NCI-H446 (cell line): ENCODE measurements around the gene HOXD8.

Experiments used
- DNase-seq, 2 experiments: peaks; one replicate each; lab custom pipeline; 2025; lab: John Stamatoyannopoulos, UW

HOXD8 gene

DNA sequence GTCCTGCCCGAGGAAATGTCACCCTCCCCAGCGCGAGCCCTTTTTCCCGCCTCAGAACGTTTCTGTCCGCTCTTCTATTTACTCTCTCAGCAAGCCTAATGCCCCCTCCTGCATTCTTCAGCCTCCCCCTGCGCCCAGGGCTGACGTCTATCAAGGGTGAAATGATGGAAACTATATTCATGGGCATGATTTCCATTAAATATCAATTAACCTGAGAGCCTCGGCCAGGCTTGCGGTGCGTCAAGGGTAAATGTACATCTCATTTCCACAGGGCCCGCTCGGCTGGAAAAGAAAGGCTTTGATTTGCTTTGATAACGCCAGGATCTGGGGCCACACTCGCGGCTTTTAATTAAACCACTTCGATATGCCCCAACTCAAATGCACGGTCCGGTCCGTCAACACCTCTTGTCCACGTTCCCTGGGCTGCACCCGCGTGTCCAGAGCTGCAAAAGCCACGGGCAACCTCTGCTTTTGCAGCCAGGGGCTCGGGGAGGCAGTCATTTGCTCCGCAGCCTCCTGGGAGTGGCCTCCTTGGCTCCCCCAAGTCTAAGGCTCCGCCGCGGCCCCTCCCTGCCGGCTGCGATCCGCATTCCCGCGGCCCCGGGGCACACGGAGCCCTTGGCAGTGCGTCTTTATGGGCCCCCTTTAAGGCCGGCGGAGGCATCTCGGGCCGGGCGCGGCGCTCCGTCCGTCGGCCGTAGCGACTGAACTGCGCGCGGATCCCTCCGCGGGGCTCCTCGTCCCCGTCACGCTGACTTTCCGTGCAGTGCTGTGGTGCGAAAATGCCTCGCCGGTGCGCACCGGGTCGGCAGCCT, at the start of gene HOXD8:
HOXD8 (plus strand) TSS at position 724 of the 815 bp plus-strand sequence. CDS start 662 bp downstream, outside the sequence.
- DNase-seq: peak in 1 of 2 experiments; percentile 77

DNA sequence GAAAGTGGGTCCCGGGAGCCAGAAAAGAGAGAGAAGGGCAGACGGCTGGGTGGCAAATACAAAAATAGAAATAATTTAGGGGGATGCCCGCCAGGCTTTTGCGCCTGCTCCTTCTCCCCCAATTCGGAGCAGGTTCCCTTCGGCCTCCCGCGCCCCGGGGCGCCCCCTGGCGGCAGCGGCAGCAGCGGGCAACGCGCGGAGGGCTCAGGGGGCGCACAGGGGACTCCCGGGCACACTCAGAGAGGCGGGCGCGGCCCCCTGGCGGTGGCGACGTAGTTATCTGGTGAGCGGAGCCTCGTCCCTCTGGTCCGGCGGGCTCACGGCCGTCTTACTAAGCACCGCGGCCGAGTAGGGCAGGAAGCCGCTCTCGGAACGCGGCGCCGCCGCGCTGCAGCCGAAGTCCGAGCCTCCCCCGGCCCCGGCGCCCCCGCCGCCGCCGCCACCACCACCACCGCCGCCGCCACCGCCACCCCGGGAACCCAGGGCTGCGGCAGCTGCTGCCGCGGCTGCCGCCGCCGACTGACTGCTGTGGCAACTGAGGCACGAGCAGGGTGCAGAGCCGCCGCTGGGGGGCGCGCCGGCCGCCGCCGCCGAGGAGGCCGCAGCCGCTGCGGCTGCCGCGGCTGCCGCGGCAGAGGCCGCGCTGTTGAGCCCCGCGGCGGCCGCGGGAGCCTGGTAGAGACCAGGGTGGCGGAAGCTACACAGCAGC, 49.5 kb upstream of the HOXD8 start:
- peak in 1 of 2 experiments; percentile 64 for DNase-seq

DNA sequence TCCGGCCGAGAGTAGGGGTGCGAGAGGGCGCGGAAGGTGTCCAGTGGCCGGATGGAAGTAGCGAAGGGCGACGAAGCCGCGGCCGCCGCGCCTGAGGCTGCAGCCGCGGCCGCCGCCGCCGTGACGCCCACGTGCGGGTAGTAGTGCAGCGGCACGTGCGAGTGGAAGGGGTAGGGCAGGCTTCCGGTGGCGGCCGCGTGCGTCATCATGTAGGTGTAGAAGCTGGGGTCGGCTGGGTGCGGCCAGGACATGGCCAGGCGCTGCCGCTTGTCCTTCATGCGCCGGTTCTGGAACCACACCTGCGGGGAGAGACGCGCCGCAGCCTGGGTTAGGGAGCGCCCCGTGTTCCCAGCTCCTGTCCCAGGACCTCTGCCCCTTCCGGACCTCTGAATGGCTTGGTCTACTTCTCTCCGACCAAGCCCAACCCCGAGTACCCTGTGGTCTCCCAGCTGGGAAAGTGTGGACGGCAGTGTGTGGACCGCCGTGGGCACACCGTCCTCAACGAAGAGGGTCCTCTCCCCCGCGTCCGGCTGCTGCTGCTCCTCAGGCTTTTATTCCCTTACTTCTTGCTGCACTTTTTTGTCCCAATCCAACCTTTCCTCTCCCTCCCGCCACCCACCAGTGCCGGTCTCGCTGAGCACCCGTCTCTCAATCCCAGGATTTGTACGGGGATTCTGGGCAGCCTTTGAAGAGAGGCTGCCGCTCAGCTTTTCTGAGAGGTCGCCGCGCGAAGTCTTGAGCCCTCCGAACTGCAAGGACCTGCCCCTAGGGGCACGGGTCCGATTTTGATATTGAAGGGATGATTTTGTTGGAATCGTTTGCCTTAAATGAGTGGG, 48.7 kb upstream of the HOXD8 start:
- no peak for DNase-seq

DNA sequence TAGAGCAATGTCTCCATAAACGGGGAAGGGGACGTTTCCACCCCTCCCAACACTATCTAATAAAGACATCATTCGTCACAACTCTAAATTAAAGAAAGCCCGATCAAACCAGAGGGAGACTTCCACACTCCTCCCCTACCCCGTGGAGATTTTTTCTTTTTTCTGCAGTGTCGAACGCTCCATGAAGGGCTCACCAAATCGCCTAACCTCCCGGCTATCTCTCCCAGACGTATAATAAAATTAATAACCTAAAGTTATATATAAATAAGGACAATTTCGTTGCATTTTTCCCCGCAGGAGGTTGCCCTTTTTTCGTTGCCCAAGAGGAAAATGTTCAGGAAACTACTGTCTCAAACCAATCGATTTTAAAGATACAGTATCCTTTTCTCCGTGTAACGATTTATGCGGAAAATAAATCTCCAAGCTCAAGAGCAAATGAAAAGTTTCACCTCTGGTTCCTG, 48.1 kb upstream of the HOXD8 start:
- DNase-seq: no peak

DNA sequence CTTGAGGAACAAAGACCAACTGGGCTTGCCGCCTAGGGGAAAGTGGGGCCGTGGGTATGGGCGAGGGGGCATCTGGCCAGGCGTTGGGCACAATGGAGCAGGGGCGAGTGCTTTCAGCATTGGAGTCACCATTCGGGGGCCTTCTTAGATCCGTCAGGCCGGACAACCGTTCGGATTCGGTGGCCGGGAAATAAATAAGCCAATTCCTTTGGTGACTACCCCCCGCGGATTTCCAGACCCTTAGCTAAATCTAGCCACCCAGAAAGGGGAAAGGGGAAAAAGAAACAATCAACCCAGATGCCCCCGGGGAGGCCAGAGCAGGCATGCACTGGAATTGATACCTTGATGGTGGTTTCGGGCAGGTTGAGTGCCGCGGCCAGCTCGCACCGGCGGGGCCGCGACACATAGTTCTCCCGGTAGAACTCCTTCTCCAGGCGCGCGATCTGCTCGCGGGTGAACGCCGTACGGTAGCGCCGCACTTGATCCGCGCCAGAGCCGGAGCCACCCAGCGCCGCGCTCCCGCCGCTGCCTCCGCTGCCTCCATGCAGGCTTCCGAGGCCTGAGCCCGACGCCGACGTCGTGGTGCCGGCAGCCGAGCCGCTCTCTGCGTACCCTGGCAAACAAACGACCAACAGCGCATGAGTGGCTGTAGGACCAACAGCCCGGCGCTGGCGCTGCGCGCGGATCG, 47.5 kb upstream of the HOXD8 start:
- DNase-seq: no peak

DNA sequence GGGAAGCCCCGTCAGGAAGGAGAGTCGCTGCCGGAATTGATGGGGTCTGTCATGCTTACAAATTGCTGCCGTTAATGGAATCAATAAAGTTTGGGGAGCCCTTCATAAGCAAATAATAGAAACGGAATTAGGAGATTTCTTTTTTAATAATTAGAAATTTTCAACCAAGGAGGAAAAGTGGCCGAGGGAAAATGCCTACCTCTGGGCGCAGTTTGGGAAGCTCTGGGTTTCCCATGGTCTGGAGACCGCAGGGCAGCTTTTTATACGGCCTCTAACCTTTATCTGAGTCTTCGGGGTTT, 47.0 kb upstream of the HOXD8 start:
- no peak for DNase-seq

DNA sequence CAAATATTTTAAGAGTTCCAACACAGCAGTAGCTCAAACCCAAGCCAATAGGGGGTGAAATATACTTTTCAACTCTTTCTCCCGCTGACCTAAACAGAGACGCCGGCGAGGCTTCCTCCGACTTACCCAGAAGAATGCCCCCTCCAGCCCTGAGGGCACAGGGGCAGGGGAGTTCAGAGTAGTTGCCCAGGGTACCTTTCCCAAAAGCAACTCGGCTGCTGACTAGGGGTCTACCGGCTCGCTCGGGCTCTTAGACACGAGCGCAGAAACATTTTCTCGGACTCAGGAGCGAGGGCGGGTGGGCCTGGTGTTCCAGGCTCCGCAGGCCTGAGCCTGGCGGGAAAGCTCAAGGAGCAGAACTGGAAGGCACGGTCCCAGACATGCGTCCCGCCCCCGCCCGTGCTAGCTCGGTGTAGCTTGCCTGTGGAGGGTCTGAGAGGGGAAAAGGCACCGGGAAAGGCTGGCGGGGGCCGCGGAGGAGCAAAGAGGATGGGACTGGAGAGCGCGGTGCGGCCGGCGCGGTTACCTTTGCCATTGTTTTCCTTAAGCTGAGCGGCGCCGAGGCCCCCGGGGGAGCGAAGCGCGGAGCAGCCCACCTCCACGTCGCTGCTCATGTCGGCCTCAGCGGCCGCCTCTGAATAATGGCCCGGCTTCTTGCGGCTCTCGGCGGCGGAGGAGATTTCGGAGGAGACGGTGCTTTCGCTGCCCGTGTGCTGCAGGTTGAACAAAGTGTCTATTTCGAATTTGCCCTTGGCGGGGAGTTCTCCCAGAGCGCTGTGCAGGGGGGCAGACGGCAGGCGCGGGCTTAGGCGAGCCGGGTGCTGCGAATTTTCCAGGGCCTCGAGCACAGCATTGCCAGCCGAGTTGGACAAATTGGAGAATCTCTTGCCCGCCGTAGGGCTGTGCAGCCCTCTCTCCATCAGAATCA, 46.4 kb upstream of the HOXD8 start:
- no peak for DNase-seq

DNA sequence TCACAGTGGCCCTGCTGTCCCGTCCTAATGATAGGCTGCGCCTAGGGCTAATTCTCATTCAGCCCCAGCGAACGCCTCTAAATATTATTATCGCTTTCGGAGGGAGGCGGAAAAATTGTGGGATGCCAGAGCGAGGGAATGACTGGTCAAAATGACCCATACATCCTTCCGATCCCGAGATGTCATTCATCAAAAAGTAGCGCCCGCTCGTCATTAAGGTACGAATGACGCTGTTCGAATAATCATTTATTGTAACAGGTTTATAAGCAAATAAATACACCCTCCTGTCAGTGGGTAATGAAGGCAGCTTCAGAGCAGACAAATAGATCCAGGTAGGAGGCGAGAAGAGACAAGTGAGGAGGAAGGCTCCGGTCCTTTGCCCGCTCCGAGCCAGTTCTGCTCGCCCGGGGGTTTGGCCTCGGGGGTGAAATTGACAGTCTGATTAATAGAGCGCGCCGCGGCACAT, 45.7 kb upstream of the HOXD8 start, which contains the start of gene EVX2:
EVX2 (minus strand) TSS at position 167 of the 466 bp plus-strand sequence. CDS start 186 bp downstream, outside the sequence.
- no peak for DNase-seq

DNA sequence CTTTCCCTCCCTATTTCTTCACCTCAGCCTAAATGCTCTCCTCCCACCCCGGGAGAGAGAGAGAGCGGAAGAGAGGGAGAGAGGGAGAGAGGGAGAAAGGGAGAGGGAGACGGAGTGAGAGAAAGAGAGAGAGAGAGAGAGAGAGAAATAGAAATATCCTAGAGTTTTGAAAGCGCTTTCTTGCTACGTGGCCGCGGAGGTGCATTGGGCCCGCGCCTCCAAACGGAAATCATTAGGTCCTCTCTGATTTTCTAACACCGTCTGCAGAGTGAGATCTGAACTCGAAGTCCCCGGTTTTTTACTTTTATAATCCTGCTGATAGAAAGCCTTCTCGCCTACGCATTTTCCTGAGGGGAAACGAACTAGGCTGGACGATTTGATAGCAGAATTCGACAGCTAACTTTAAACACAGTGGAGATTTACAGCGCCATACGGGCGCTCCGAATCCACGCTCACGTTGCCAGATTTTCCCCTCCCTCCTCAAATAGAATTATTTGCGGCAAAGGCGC, 44.8 kb upstream of the HOXD8 start:
- DNase-seq: no peak

DNA sequence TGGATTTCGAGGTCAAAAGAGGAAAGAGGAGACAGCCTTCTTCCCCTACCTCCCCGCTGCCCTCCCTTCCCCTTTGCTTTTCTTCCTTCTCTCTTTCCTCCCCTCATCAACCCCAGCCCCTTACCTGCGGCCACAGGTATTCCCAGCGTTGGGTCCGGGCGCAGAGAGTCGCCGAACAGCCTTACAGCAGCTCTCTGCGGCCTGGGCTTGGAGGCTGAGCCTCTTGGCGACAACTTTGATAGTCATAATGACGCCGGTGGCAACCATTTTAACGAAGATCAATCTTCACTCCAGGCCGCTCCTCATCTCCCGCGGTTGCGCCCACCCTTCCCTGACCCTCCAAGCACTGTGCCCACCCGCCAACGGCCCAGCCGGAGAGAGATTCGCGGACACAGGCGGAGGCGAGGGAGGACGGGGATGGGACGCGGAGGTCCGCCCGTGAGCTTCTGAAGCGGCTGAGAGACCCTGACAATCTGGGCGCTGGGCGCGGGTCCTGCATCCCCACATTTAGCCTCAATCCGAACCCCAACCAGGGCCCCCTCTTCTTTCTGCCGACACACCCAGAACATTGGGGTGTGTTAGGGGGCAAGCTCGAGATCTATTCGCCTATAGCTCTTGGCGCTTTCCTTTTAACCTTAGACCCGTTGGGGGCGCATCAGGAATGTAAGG, 44.3 kb upstream of the HOXD8 start:
- no peak for DNase-seq

DNA sequence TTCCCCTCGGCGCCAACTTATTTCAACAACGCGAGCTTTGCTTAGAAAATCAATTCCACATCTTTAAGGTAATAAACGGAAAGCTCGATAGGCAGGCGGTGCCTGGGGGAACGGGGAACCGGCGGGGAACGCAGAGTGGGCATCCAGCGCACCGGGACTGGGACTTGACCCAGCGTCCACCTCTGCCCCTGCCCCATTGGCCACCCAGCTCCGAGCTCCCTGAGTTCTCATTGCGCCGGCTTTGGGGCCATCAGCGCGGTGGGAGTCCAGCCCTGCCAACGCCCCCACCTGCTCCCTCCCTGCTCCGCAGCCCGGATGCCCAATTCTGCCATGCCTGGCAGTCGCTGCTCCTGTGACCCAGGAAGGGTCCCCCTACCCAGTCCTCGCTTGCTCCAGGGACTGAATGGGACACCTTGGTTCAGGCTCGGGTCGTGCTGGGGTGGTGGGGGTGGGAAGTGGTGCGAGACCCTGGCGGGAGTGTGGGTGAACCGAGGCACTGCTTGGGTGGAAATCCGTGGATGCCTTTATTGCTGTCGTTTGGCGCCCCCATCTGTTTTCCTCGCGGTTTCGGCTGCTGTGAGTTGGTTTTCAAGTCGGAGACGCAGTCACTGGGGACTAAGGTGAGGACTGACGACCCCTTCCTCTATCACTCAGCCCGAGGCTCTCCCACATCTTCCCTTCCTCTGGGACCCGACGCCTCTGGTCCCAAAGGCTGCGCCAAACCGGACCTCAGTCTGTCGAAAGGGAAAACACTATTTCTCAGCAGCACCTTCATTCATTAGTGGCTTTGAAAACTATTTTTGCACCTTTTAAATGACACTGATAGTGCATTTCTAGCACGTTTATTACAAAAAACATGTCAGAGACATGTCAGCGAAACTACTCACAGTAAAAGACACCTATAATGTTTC, 43.4 kb upstream of the HOXD8 start:
- peak in 1 of 2 experiments; percentile 31 for DNase-seq

DNA sequence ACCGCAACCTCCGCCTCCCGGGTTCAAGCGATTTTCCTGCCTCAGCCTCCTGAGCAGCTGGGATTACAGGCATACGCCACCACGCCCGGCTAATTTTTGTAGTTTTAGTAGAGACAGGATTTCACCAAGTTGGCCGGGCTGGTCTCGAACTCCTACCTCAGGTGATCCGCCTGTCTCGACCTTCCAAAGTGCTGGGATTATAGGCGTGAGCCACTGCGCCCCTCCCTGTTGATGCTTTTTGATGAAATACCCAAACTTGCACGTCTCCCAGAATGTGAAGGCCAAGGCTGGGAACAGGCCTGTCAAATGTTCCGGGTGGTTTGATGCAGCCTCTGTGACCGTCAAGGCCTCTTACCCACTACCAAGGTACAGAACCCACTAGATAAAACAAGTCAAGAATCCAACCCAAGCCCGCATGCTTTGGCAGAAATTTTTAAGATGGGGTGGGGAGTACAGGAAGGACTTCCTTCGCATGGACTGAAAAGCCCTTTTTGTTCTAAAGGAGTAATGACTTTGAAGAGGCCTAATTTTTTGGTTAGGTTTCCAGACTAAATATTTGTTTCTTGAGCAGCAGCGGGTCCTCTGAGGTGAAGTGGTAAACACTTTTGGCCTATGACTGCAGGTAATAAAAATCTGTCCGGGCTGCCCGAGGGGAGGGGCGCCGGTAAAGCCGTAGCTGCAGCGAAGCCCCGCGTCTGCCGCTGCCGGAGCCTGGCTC, 42.0 kb upstream of the HOXD8 start:
- DNase-seq: no peak

DNA sequence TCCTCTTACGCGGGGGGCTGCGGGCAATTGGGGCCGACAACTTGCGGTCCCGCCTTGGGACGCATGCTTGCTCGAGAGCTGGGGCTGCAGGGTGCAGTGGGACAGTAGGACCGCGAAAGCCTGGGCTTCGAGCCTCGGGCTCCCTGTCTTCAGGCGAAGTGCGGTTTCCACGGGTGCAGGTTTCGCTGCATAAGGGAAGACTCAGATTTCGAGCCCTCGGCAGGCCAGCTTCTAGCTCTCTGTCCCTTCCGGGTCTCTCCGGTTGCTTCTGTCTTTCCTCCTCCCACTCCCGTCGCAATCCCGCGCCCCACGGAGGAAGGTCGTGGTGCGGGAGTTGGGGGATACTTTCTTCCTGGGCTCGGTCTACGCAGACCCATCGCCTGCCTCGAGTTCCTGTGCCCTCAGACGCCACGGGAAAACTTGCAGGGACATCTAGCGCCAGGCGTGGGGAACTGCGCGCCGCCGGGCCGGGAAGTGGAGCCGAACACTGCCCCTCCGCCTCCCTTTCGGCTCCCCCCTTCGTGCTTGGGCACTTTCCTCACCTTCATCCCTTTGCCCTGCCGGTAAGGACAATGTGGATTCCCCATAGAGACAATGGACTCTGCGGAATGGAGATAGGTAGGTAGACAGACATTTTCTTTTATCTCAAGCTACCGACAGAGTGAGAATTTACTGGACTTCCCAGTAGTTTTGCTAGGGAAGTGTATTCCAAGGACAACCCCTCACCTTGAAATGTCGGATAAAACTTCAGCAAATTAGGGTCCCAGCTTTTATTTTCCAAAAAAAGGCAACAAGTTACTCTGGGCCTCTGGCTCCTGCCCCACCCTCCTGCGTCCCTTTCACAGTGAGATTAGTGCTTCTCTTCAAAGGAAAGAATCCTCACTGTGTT, 41.2 kb upstream of the HOXD8 start:
- DNase-seq: peak; percentile 35 to 61

DNA sequence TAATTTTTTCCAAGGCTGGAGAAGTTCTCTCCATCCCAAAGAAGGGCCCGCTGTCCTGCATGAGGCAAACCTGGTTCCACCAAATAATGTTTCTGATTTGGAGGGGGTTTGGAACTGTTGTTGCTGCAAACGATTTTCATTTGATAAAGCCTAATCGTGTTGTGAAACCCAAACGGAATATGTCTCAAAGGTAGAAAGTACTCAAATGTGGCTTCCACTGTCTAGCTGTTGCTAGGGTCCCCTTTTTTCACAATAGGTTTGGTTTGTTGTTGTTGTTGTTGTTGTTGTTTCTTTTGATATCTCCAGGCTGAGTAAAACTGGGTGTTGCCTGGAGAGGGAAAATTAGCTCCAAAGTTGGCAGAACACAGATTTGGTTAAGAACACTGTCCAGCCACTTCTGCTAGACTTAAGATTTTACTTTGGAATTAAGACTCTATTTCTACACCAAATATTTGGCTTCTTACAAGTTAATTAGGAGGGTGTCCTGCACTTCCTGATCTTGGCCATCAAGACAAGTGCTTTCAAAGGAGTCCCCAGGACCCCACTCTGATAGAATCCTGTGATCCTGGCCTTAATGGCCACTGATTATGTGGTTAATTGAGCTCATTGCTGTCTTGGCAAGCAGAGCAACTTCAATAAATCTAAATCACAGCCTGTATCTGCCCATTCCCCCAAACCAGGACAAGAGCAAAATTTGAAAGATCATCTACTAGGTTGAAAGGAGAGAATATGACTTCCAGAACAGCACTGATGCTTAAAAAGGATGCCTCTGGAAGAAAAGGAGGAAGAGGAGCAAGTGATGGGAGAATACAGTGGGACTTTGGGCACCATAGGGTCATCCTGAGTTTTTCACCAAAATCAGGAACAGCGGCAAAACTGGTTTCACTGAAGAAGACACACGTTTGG, 40.3 kb upstream of the HOXD8 start:
- DNase-seq: no peak

DNA sequence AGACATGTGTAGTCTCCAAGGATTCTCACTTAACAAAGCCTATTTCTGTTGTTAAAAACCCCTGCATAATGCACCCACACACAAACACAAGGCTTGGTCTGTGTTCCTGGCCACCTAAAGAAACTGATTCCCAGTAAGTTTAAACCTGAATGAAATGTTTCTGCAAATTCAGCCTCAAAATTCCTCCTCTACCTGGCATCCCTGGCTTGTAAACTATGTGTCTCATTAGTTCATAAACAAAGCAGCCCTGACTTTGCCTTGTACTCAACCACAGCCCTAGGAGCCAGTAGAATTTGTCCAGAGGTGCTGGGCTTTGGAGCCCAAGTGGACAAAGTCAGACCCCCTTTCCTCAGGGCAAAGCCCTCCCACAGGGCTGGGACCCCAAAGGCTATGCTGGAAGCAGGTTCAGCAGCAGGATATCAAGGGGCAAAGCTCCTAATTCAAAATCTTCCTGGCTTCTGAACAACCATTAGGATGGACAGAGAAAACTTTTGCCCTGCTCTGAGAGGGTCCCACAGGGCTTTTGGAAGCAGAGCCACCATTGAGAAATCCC, 39.6 kb upstream of the HOXD8 start:
- no peak for DNase-seq

DNA sequence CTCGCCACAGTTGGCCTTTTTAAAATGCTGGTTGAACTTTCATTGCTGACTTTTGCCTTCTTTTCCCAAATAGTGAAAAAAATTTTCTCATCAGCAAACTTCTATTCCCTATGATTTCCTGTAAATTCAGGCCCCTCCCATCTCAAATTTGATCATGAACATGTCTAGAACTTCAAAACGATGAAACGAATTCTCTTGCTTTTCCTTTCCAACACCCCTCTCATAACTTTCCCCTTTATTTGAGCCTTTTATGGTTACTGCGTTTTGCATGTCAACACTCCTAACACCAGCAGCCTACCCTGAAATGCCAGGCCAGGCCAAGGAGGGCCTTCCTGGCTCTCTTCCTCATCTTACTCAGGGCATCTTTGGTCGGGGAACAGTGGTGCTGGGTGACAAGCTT, 38.6 kb upstream of the HOXD8 start:
- no peak for DNase-seq
